Esophagus muscularis mucosa (tissue), 4 donors: ENCODE measurements around the gene AGAP1. TPM values are rescaled to one million over a fixed set of nuclear protein-coding genes. Genes with fewer than 3 reads are reported as not detected.

ENCODE experiments used
- DNase-seq: peaks from one replicate; pipeline ENCODE4 v3.0.0-alpha.2; 2017; ENCODE audit errors: extremely low spot score
- H3K27ac ChIP-seq, 4 donors: fragments of 200-600 bp; sonication (generic); replicated peaks in 1 of 4; 1 replicate in 3 of 4; 2 replicates in 1 of 4; pipeline ENCODE4 v1.5.1; 2016 to 2019; ENCODE audit warnings: mild to moderate bottlenecking in 1 of 4
- H3K27me3 ChIP-seq, 4 donors: fragments of 200-600 bp; sonication (generic); one replicate each; pipeline versions ENCODE4 v1.5.1 to v1.6.0; 2016 to 2019
- H3K36me3 ChIP-seq, 4 donors: fragments of 200-600 bp; sonication (generic); one replicate each; pipeline ENCODE4 v1.5.1; 2016 to 2019
- H3K4me1 ChIP-seq, 4 donors: fragments of 200-600 bp; sonication (generic); one replicate each; pipeline ENCODE4 v1.5.1; 2016 to 2019
- H3K4me3 ChIP-seq, 4 donors: fragments of 200-600 bp; sonication (generic); 1 replicate in 2 of 4; 2 replicates in 2 of 4; pipeline ENCODE4 v1.5.1; 2016 to 2019; ENCODE audit warnings: mild to moderate bottlenecking in 4 of 4, moderate library complexity in 1 of 4
- H3K9me3 ChIP-seq, 4 donors: fragments of 200-600 bp; sonication (generic); 1 replicate in 3 of 4; 2 replicates in 1 of 4; pipeline ENCODE4 v1.5.1; 2016 to 2019
- EP300 ChIP-seq: sonication (generic); formaldehyde crosslinking; IDR thresholded peaks from one replicate; pipeline ENCODE4 v1.6.1; 2017; ENCODE audit warnings: antibody characterized with exemption
- POLR2A ChIP-seq: fragments of 450-650 bp; IDR thresholded peaks from one replicate; pipeline ENCODE4 v1.6.1; 2017; ENCODE audit warnings: antibody characterized with exemption, moderate library complexity, mild to moderate bottlenecking, low read depth
- POLR2AphosphoS5 ChIP-seq, 2 donors: sonication (generic); formaldehyde crosslinking; IDR thresholded peaks; one replicate each; pipeline ENCODE4 v1.6.1; 2017; ENCODE audit warnings: antibody characterized with exemption in 2 of 2
- WGBS: methylation state at CpG from one replicate; pipeline ENCODE4 v1.1.5; 2018; 5-methylcytosine and 5-hydroxymethylcytosine counted together
- intact Hi-C: fragments of 100-400 bp; cut with DNase I; formaldehyde crosslinking; loops from one replicate; pipeline ENCODE4 v1.15.1; 2023
- total RNA-seq, 4 donors: library from RNA; depleted of rRNA; stranded (reverse); fragments of >200 nt; gene quantifications; one replicate each; pipeline versions ENCODE4 v1.1.0 to v1.2.1, GENCODE V29; 2016
- TF ChIP-seq, protein P1 (sequence below), 3 experiments: fragments of 200-600 bp in 2 of 3; fragments of 450-650 bp in 1 of 3; sonication (generic) in 2 of 3; IDR thresholded peaks; one replicate each; pipeline ENCODE4 v1.5.1; 2017 to 2019; ENCODE audit warnings: antibody characterized with exemption in 3 of 3, mild to moderate bottlenecking in 2 of 3, moderate library complexity in 1 of 3

AGAP1 gene
- total RNA-seq, 4 donors from 2014 or later, result 37.9 to 62.4 (median 47.2) TPM

DNA sequence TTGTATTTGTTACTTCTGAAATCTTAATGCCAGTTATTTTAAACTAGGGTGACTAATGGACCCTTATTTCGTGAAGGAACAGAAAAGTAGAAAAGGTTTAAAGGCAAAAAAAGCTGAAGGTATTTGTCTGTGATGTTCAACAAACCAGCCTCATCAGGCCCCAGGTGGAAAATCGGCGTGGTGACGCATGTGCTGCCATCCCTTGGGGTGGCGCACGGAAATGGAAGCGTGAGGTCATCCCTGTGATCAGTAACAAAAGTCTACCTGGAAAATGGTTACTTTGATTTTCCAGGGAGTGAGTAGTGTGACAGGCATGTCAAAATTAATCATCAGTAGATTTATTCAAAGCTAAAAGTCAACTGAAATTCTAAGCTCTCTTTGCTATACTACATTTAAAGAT lies 361.2 kb downstream of the AGAP1 start:
- H3K9me3 ChIP-seq, result no peaks in the 10 kb centered on the region
- no peak overlapping the region for H3K4me3 ChIP-seq
- TF ChIP-seq POLR2AphosphoS5 (IDR thresholded peaks at IDR 0.05) (no peak), EP300 (no peak), POLR2A (no peak)
- TF ChIP-seq, protein P1, sequence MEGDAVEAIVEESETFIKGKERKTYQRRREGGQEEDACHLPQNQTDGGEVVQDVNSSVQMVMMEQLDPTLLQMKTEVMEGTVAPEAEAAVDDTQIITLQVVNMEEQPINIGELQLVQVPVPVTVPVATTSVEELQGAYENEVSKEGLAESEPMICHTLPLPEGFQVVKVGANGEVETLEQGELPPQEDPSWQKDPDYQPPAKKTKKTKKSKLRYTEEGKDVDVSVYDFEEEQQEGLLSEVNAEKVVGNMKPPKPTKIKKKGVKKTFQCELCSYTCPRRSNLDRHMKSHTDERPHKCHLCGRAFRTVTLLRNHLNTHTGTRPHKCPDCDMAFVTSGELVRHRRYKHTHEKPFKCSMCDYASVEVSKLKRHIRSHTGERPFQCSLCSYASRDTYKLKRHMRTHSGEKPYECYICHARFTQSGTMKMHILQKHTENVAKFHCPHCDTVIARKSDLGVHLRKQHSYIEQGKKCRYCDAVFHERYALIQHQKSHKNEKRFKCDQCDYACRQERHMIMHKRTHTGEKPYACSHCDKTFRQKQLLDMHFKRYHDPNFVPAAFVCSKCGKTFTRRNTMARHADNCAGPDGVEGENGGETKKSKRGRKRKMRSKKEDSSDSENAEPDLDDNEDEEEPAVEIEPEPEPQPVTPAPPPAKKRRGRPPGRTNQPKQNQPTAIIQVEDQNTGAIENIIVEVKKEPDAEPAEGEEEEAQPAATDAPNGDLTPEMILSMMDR (IDR thresholded peaks at IDR 0.05), result no peak
- peaks cover 0 to 5% (median 0%) of the 10 kb centered on the region in 4 donors for H3K36me3 ChIP-seq
- intact Hi-C loops, result no loop called here
- 94% methylated on average over 7 of the region's 7 CpGs for WGBS
- DNase-seq, result no peak
- no peak overlapping the region for H3K27ac ChIP-seq
- no peaks in the 10 kb centered on the region for H3K27me3 ChIP-seq
- H3K4me1 ChIP-seq, result peaks cover 0 to 8% (median 2%) of the 10 kb centered on the region in 4 donors

DNA sequence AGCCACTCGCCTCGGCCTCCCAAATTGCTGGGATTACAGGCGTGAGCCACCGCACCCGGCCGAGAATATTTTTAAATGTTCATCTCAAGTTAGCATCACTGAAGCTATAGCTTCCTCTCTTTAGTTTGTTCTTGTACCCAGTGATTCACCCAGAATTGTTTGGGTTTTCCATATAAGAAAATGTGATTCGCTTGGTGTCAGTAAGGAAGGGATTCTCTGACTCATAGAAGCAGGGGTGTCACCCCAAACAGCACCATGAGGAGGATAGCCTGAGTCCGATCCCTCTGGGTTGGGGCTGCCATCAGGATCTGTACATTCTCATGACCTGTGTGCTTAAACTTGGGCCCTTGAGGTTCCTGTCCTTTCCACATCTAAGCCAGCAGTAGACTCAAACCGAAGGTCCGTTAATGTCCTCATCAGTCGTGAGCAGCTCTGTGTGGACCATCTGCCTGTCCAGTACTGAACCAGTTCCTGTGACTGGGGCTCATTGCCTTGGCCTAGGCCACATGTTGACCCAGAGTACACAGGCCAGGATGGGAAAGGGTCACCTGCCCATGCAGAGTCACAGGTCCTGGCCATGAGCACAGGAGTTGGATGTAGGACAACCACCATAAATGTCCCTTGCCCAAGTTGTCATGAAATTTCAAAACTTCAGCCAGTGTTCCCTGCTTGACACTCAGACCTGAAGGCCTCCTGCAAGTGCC lies 362.5 kb downstream of the AGAP1 start:
- intact Hi-C loops, result no loop called here
- no peaks in the 10 kb centered on the region for H3K27me3 ChIP-seq
- TF ChIP-seq EP300 (no peak), POLR2A (no peak), POLR2AphosphoS5 (IDR thresholded peaks at IDR 0.05) (no peak)
- TF ChIP-seq, protein P1 (IDR thresholded peaks at IDR 0.05), result no peak
- peaks cover 0 to 5% (median 0%) of the 10 kb centered on the region in 4 donors for H3K36me3 ChIP-seq
- no peak for DNase-seq
- WGBS, result 98% methylated on average over 10 of the region's 11 CpGs
- H3K4me3 ChIP-seq, result no peak overlapping the region
- peaks cover 0 to 9% (median 2%) of the 10 kb centered on the region in 4 donors for H3K4me1 ChIP-seq
- H3K27ac ChIP-seq, result no peak overlapping the region
- H3K9me3 ChIP-seq, result no peaks in the 10 kb centered on the region

DNA sequence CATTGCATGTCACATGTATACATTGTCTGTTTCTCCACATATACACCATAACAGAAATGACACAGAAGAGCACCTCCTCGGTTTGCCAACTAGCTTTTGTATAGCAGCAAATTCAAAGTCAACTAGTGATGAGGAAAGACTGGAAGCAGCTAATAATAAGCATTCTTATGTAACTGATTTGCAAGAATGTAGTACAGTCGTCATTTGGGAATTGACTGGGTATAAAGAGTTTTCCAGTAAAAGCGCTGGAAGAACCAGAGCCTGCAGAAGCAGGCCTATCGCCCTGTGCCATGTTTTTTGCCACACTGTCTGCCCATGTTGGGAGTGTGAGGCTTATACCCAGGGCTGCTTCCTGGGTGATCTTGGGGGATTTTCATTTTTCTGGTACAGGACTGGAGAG lies 363.8 kb downstream of the AGAP1 start:
- no peak for DNase-seq
- TF ChIP-seq POLR2A, result no peak
- TF ChIP-seq, protein P1 (IDR thresholded peaks at IDR 0.05), result no peak
- TF ChIP-seq EP300, result no peak
- no peak overlapping the region for H3K4me3 ChIP-seq
- intact Hi-C loops, result no loop called here
- no peak overlapping the region for H3K27ac ChIP-seq
- H3K4me1 ChIP-seq, result peaks cover 0 to 9% (median 2%) of the 10 kb centered on the region in 4 donors
- WGBS, result 88% methylated on average over 4 of the region's 4 CpGs
- no peaks in the 10 kb centered on the region for H3K9me3 ChIP-seq
- peaks cover 0 to 5% (median 0%) of the 10 kb centered on the region in 4 donors for H3K36me3 ChIP-seq
- no peaks in the 10 kb centered on the region for H3K27me3 ChIP-seq

DNA sequence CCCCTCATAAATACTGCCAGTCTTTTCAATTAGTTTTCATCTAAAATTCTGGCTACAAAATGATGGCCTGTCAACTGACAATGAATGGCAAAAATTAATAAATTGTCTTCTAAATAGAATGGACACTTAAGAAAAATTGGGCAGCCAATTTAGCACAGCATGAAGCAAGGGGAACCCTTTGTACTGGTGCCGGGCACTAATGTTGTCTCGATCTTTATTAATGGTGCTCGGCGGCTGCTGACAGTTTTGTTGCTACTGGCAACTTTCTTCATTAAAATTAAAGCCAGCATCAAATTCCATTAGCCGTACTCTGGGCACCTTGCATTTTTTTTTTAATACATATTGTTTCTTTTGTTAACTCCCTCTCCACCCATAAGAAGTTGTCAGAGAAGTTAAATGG lies 365.0 kb downstream of the AGAP1 start:
- no peaks in the 10 kb centered on the region for H3K9me3 ChIP-seq
- no peak overlapping the region for H3K27ac ChIP-seq
- peaks cover 0 to 9% (median 2%) of the 10 kb centered on the region in 4 donors for H3K4me1 ChIP-seq
- no peak overlapping the region for H3K4me3 ChIP-seq
- DNase-seq, result no peak
- no peaks in the 10 kb centered on the region for H3K27me3 ChIP-seq
- intact Hi-C loops, result no loop called here
- WGBS, result 88% methylated on average over 5 of the region's 5 CpGs
- H3K36me3 ChIP-seq, result no peaks in the 10 kb centered on the region
- no peak for TF ChIP-seq EP300
- TF ChIP-seq POLR2A, result no peak
- TF ChIP-seq POLR2AphosphoS5 (IDR thresholded peaks at IDR 0.05), result no peak
- TF ChIP-seq, protein P1 (IDR thresholded peaks at IDR 0.05), result no peak
